Measurements from ENCODE around the gene RGS10. TPM values are rescaled to one million over a fixed set of nuclear protein-coding genes. Genes with fewer than 3 reads are reported as not detected.
"Not testable (repeated sequence)": the region's sequence is repeated elsewhere in the genome, so short reads cannot be mapped to it uniquely, and the experiment has no call there.

RGS10 gene
- polyA plus RNA-seq, 1 donor: 35.5 TPM

DNA sequence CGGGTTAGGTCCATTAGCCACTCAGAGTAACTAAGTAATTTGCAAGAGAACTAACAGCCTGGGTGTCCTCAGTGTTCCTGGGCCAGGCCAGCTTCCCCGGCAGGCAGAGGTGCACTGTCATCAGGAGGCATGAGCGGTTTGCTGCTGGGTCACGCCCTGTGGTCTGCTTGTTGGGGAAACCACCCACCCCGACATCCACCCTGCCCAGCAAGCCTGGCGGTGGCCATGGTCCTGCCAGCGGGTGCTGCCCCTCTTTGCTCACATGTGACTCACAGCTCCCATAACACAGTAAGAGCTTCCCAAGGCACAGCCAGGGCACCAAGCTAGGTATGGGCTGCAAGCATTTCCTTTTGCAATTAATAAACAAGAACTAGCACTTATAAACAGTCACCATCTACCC lies 75.9 kb downstream of the RGS10 start:
- DNase-seq: no peak

GRCh38 chr10:119466076-119466475 lies 76.4 kb downstream of the RGS10 start:
- DNase-seq: no peak

GRCh38 chr10:119465085-119465484 lies 77.4 kb downstream of the RGS10 start:
- DNase-seq: no peak

- DNase-seq: not testable (repeated sequence)
Observed at GRCh38 chr10:119463195-119463594, 79.3 kb downstream of the RGS10 start.

GRCh38 chr10:119462773-119463172 lies 79.7 kb downstream of the RGS10 start:
- DNase-seq: no peak

- DNase-seq: no peak
Observed at GRCh38 chr10:119461923-119462322, 80.6 kb downstream of the RGS10 start.

DNA sequence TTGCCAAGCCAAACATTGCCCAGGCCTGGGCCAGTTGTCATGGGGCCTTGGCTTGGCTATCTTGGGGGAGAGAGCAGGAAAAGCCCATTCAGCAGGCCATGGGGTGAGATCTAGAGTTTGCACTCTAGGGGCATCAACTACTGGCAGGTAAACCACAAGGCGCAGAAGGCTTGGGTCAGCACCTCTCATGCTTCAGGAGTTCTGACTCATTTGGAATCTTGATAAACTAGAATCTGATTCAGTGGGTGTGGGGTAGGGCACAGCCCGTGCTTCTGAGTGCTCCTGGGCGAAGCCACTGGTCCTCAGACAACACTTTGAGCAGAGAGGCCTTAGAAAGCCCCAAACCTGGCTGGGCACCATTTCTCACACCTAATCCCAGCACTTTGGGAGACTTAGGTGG lies 81.1 kb downstream of the RGS10 start:
- DNase-seq: no peak

- no peak for DNase-seq
Observed at GRCh38 chr10:119460369-119461195, 81.9 kb downstream of the RGS10 start.

GRCh38 chr10:119459681-119460340 lies 82.7 kb downstream of the RGS10 start:
- DNase-seq: no peak

GRCh38 chr10:119457966-119458766 lies 84.4 kb downstream of the RGS10 start:
- no peak for DNase-seq

GRCh38 chr10:119456435-119456810 lies 86.1 kb downstream of the RGS10 start:
- DNase-seq: no peak

DNA sequence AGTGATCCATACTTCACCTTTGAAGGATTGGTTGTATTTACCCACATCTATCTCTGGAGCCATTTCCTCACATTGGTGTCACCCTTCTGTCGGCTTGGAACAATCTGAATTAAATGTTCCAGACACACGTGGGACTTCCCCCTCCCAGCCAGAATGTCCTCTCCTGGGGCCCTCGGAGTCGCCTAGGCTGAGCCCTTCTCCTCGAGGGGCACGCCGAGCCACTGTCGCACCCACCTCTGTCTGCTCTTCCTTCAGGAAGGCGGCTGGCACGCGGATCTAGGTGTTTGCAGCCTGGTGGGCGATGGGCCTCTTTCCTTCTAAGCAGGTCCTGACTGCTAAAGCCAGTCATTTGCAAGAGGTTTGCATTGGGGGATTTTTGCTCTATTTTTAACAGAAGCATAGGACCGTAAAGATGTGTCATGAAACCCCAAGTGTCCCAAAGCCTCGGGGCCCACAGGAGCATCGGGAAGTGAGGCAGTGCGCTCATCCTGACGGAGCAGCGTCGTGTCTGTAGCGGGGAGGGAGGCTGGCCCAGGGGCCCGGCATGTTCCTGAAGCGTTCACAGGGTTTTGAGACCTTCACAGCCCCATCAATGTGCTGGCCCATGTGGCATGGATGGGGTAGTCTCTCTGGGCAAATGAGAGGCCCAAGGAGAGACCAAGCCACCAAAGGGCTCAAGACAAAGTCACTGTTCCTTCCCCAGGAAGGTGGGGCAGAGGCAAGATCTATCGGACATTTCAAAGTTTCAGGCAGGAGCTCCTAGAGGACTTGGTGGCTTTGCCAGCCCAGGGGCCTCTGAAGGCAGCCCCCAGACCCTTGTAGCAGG lies 86.7 kb downstream of the RGS10 start:
- no peak for DNase-seq

DNA sequence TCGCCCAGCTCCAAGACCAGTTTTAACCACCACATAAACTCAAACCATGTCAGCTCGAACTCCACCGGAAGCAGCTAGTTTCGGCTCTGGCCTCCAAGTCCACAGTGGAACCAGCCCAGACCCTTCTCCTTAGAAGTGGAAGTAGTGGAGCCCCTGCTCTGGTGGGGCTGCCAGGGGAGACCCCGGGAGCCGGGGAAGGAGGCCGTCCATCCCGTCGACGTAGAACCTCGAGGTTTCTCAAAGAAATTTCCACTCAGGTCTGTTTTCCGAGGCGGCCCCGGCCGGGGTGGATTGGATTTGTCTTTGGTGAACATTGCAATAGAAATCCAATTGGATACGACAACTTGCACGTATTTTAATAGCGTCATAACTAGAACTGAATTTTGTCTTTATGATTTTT lies 87.5 kb downstream of the RGS10 start:
- DNase-seq: no peak

GRCh38 chr10:119454316-119454715 lies 88.2 kb downstream of the RGS10 start:
- no peak for DNase-seq

- no peak for DNase-seq
Observed at GRCh38 chr10:119453313-119453712, 89.2 kb downstream of the RGS10 start.

DNA sequence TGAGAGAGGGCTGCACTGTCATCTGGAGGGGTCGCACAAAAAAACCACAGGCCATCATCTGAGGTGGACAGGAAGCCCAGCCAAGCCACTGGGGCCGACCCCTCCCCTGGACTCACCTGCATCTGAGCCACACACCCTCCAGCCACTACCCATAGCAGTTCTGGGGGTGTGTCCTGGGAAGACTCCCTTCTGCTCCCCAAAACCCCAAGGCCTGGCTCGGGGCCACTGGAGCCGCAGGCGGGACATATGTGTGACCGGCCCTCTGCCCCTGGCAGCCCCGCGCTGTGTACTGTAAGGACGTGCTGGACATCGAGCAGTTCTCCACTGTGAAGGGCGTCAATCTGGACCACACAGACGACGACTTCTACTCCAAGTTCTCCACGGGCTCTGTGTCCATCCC lies 90.1 kb downstream of the RGS10 start:
- DNase-seq: no peak

DNA sequence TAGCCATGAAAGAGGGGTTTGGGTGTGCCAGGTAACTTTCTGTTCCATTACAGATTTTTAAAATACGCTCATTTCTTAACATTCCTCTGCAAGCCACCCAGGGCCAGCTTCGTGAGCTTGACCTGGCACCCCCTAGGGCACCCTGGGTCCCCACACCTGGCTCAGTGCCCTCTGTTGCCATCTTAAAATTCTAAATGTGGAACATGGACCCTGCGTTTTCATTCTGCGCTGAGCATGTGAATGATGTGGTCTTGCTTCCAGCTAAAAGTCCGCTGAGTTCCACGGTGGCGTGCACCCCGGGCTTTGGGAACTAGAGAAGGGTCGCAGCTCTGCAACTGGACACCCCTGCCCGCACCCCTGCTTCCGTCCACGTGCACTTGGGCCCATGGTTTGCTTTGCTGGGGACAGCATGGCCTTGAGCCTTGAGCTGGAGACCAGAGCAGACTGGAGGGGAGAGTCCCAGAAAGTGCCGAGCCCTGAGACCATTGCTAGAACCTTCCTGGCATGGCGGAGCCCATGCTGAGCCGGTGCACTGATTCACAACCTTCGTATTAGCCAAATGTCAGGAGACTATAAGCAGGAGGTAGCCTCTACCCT lies 91.1 kb downstream of the RGS10 start:
- no peak for DNase-seq

DNA sequence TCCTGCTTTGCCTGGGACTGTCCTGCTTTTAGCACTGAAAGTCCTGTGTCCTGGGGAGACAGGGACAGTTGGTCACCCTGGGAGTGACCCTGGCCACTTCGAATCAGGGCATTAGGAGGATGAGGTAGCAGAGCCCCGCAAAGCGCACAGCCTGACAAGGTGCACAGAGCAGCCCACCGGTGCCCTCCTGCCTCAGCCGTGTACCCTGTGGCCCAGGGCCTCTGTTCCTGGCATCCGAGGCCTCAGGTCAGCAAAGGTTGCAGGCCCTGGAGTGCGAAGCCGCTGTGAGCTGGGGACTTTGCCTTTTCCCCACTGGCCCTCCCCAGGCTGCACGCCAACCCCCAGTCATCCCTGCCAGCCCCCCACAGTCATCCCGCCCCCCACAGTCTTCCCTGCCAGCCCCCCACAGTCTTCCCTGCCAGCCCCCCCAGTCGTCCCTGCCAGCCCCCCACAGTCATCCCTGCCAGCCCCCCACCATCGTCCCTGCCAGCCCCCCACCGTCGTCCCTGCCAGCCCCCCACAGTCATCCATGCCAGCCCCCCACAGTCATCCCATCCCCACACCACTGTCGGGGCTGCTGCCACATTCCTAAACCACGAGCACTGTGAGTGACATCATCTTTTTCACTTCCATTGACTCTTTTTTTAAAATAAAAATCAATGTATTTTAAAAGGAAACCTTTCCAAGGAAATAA lies 91.8 kb downstream of the RGS10 start:
- DNase-seq: no peak

All from hindlimb muscle (tissue), 1 donor.